SK-MEL-5 (cell line): ENCODE data around the gene UTP3. TPM values are rescaled to one million over a fixed set of nuclear protein-coding genes. Genes with fewer than 3 reads are reported as not detected.
"Not testable (repeated sequence)": the region's sequence is repeated elsewhere in the genome, so short reads cannot be mapped to it uniquely, and the experiment has no call there.

ENCODE experiments used
- DNase-seq: peaks from one replicate; pipeline ENCODE4 v3.0.0-alpha.2; 2016; ENCODE audit warnings: low read depth, low spot score
- in situ Hi-C: cut with HindIII; loops from 2 replicates; pipeline ENCODE4 v1.10.0; 2016; ENCODE audit warnings: low sequenced_read_pairs, high pct_unique_total_duplicates, low pct_unique_long_range_greater_than_20kb
- total RNA-seq: library from RNA; depleted of rRNA; stranded (reverse); fragments of >200 nt; shearing (Covaris generic); gene quantifications from 2 replicates; pipeline ENCODE4 v1.2.3, GENCODE V29; 2014

UTP3 gene
- total RNA-seq, 1 experiment from 2014 or later, result 20.8 TPM

DNA sequence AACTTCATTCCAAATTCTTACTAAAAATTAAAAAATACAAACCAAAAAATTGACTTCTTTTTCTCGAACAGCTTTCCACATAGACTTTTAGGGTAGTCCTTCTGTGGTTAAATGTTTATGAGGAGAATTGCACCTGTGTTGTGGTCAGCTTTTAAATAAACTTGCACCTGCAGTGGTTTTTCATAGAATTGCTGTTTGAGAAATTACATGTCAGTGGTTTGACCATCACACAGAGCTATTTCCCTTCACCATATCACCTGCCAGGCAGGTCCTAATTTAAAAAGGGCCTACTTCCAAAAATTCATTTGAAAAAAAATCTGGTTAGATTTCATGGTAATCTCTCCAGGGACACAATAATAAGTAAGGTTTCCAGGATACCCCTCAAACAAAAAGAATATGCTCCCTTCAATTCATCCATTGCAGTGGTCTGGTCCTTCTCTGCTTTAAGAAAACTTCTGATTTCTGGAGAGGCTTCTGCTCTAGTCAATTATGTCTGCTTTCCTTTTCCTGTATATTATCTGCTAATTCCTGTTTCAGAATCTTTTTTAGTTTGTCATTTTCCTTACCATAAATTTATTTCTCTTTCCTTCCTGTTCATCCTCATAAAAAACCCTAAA lies 9.8 kb upstream of the UTP3 start:
- in situ Hi-C loops, result no loop called here
- DNase-seq, result no peak

DNA sequence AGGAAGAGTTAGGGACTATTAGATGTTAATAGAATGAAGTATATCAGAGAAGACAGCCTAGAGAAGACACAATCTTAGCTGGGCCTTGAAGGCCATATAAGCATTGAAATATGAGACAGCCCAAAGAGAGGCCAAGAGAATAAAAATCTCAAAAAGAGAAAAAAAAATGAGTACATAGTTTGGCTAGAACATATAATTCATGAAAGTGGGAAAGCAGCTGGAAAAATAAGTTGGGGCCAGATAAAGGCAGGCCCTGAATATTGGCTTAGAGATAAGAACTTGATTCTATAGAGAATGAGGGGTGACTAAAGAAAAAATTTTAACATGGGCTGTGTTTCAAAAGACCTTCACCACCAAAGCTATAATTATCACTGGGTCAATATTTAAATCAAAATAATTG lies 7.4 kb upstream of the UTP3 start:
- in situ Hi-C loops, result no loop called here
- DNase-seq, result no peak

DNA sequence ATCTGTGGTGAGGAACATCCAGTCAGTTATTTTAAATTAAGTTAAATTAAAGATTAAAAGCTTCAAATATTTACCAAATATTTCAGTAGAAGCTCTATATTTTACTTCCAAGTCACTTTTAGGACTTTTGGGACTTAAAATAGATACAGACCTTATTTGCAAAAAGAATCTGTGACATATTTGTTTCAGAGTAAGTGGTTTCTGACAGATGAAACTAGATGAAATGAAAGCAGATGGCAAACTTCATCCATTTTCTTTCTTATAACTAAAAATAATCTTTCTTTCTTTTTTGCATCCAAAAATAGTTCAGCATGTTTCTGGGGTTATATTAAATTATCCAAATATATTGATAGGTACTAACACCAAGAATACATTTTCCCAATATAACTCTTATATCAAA lies 6.6 kb upstream of the UTP3 start:
- in situ Hi-C loops, result no loop called here

DNA sequence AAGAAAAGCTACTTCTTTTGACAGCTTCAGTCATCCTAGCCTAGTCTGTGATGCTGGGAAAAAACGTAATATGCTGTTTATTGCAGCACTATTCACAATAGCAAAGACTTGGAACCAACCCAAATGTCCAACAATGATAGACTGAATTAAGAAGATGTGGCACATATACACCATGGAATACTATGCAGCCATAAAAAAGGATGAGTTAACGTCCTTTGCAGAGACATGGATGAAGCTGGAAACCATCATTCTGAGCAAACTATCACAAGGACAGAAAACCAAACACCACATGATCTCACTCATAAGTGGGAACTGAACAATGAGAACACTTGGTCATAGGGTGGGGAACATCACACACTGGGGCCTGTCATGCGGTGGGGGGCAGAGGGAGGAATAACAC lies 6.2 kb upstream of the UTP3 start:
- in situ Hi-C loops, DNase-seq: not testable (repeated sequence)

More for the DNA sequence above, 6.6 kb upstream of the UTP3 start:
- no peak for DNase-seq

DNA sequence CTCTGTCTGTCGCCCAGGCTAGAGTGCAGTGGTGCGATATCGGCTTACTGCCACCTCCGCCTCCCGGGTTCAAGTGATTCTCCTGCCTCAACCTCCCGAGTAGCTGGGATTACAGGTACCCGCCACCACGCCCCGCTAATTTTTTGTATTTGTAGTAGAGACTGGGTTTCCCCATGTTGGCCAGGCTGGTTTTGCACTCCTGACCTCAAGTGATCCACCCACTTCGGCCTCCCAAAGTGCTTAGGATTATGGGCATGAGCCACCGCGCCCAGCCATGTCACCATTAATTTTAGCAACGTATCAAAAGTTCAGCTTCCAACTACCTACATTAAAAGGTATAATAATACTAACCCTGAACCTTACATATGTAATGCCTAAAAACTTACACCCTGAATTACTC lies 940 bp upstream of the UTP3 start:
- in situ Hi-C loops, result no loop called here
- no peak for DNase-seq

DNA sequence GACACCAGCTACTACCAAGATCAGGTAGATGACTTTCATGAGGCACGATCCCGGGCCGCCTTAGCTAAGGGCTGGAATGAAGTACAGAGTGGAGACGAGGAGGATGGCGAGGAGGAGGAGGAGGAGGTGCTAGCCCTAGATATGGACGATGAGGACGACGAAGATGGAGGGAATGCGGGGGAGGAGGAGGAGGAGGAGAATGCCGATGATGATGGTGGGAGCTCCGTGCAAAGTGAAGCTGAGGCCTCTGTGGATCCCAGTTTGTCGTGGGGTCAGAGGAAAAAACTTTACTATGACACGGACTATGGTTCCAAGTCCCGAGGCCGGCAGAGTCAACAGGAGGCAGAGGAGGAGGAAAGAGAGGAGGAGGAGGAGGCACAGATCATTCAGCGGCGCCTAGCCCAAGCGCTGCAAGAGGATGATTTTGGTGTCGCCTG lies 481 bp downstream of the UTP3 start:
- in situ Hi-C loops, result no loop called here
- no peak for DNase-seq

DNA sequence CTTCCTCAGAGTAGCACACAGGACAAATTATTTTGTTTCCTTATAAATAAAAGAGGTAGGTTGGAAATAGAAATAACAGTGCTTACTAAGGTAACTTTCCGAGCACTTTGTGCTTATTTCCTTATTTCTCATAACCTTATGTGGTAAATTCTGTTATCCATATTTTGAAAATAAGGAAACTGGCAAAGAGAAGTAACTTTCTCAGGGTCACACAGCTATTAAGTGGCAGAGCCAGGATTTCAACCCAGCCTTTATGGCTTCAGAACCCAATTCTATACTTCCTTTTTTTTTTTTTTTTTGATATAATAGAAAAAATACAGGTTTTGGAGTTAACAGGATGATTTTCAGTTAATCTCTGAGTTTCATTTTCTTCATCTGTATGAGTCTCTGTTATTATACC lies 3.3 kb downstream of the UTP3 start:
- in situ Hi-C loops, result no loop called here
- DNase-seq, result no peak

DNA sequence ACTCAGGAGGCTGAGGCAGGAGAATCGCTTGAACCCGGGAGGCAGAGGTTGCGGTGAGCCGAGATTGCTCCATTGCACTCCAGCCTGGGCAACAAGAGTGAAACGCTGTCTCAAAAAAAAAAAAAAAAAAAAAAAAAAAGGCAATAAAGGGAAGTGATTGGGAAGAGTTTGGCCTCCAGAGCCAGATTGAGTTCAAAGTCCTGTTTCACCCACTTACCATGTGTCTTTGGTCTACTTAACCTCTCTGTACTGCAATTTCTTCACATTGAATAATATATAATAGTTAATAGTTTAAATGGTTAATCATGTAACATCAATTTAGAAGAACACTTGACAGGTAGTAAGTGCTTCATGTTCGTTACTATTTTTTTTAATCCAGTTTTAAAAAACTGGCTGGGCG lies 6.3 kb downstream of the UTP3 start:
- DNase-seq, in situ Hi-C loops: not testable (repeated sequence)

DNA sequence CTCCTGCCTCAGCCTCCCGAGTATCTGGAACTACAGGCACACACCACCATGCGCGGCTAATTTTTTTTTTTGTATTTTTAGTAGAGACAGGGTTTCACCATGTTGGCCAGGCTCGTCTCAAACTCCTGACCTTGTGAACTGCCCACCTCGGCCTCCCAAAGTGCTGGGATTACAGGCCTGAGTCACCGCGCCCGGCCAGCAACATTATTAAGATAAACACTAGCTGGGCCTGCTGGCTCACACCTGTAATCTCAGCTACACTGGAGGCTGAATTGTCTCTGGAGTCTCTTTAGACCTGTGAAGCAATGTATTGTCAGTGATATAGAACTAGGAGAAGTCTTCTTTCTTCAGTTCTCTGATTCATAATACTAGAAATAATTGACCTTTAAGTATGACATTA lies 10.1 kb downstream of the UTP3 start:
- DNase-seq, in situ Hi-C loops: not testable (repeated sequence)

DNA sequence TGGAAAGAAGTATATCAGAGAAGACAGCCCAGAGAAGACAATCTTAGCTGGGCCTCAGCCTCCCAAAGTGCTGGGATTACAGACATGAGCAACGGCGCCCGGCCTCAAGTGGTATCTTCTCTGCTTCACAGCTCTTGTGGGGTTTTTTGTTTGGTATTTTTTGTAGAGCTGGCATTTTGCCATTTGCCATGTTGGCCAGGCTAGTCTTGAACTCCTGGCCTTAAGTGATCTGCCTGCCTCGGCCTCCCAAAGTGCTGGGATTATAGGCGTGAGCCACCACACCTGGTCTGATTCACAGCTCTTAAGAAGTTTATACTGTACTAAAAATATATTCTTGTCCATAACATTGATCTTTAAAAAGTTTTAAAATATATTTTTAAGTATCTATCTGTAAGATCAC lies 12.4 kb downstream of the UTP3 start:
- DNase-seq, result no peak
- in situ Hi-C loops, result no loop called here

DNA sequence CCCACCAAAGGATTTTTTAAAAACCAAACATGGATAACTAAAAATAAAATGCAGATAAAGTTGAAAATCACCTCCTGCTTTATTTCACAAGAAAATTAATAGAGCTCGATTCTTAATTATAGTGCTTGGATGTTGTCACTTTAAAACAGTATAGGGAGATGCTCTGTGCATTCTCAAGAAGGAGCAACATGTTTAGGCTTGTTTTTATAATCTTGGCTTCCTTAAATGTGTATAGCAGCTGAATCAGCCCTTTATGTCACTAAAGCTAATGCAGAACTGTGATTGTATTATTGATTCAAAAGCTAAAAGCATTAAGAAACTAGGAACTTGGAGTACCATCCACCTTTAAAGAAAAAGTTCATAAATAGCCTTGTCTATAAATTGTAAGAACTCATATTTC lies 12.9 kb downstream of the UTP3 start:
- DNase-seq, result no peak
- in situ Hi-C loops, result no loop called here

DNA sequence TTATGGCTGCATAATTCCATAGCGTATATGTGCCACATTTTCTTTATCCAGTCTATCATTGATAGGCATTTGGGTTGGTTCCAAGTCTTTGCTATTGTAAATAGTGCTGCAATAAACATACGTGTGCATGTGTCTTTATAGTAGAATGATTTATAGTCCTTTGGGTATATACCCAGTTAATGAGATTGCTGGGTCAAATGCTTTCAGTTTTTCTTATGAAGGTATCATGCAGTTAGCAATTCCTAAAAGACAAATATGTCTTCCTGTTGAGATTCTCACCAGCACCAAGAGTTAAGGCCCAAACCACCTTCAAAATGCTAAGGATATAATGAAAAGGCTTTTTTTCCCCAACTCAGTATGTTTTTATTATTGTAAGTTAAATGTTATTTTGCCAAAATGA lies 14.3 kb downstream of the UTP3 start:
- in situ Hi-C loops, result not testable (repeated sequence)

DNA sequence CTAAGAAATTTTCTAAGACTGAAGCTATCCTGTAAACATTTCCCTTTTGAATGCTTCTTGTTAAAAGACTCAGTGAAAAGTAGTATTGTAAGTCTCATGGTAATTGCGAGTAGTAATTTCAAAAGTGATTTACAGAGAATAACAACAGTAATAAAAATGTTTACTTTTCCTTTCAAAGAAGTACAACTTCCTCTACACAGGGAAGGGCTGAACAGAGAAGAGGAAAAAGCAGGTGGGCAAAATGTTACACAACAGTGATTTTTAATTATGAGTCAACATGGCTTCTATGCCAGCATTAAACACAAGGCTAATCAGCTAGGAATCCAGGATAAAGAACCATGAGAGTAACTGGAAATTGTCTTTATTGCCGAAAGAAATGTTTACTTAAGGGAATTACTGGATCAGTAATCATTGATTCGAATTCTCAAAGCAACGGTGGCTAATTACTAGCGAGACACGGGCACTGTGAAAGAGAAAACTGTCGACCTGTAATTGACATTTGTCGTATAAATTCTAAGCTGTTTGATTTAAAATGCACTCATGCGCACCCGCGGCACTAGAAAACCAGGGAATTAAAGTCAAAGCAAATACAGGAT lies 15.4 kb downstream of the UTP3 start:
- in situ Hi-C loops, result no loop called here
- DNase-seq, result no peak

More for the DNA sequence above, 14.3 kb downstream of the UTP3 start:
- DNase-seq, result not testable (repeated sequence)

DNA sequence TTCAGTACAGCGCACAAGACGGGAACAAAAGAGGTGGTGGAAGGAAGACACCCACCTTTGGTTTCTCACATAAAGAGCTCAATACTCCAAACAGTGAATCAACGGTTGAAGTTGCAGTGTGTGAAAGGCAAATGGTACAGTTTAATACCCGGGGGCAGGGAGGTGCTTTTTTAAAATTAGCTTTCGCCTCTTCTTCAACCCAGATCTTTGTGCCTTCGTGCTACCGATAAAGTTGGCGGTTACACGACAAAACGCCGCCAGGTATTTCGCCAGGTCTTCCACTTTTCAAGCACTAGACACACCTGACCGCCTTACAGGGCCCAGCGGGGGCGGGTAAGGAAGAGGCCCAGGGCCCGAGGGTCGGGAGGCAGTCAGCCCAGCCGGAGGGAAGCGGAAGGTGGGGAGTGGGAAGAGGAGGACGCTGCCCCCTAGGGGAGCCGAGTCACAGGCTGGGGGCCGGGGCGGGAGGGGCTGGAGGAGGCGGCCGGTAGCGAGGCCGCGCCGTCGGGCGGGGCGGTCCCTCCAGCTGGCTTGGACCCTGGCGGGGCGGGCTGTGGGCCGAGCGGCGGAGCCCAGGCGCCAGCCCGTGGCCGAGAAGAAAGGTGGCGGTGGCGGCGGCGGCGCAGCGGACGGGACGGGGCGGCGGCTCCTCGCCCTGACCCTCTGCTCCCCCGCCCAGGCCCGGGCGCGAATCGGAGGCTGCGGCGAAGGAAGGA lies 16.0 kb downstream of the UTP3 start:
- in situ Hi-C loops, result no loop called here

DNA sequence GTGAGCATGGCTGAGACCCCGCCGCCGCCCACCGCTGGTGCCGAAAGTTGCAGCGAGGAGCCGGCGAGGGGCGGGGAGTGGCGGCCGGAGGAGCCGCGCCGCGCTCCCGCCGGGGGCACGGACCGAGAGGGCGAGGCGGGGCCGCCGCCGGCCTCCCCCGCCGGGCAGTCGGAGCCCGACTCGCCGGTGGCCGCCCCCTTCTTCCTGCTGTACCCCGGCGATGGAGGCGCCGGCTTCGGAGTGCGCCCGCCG lies 16.5 kb downstream of the UTP3 start:
- DNase-seq, result no peak
- in situ Hi-C loops, result no loop called here

More for the DNA sequence above, 16.0 kb downstream of the UTP3 start:
- peak; percentile 71 for DNase-seq

DNA sequence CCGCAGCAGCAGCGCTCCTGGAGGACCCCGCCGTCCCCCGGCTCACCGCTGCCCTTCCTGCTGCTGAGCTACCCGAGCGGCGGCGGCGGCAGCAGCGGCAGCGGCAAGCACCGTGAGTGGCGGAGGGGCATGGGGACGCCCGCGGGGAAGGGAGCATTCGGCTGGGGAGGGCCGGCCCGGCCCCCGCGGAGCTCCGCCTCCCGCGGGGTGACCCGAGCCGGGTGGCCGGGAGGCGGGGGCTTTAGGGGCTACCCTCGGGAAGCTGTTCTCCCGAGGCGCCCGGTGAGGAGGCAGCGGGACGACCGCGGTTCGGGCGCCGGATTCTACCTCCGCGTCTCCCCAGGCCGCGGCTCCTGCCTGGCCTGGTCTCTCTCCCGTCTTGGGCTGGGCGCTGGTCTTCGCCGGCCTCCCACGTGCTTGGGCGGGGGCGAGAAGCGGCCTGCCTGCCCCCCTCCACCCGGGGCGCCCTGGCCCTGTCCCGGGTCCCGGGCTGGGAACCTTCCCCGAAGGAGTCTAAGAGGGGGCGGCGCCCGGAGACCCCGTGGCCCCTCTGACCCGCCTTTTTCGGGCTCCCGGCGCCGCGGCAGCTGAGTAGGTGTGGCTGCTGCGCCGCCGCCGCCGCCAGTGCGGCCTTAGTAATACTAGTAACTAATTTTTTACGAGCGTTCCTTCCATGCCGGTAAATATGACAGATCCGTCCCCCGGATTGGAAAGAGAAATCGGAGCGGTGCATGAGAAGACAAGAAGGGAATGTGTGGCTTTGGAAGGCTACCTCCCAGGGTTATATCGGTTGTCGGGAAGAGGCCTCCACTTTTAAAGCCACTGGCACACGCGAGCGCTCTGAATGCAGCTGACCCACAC lies 17.1 kb downstream of the UTP3 start:
- in situ Hi-C loops, result no loop called here
- peak; percentile 60 for DNase-seq

DNA sequence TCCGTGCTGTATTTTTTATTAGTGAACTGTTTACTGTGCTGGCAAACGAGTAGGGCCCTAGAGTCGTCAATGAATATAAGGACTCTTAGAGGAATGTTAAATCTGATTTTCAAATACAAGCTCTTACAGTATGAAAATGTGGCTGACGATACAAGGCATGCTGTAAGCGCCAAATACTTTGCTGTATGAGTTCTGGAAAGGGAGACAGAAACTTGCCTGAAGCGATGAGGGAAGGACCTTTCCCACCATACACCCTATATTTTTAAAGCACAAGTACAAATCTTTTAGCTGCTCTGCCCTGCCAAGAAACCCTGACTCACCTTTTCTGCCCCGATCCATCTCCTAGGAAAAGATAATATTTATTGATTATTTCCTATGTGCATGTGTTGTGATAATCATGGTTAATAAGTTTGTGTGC lies 17.7 kb downstream of the UTP3 start:
- in situ Hi-C loops, result no loop called here
- no peak for DNase-seq

DNA sequence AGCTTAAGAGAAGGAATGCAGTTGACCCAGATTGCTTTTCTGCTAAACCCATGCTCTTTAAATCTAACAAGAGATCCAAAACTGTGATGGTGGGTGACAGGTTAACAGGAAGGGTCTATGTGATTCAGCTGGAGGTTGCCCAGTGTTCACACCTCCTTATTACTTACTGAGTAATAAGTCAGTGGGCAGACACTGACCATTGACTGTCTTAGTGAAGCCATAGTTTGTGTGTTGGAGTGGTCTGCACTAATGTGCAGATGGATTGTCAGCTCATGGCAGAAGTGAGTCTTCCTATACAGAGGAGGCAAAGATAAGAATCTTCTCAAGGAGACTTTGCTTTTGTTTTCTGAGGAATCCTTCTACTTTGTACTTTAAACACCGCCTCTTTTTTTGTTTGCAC lies 18.2 kb downstream of the UTP3 start:
- in situ Hi-C loops, result no loop called here
- DNase-seq, result no peak
